PC-9 (cell line): ENCODE measurements around the gene POPDC2. TPM values are rescaled to one million over a fixed set of nuclear protein-coding genes. Genes with fewer than 3 reads are reported as not detected.

Source experiments
- BruUV-seq: library from RNA; stranded (reverse); fragments of 400-500 nt; replicated peaks from 2 replicates; lab custom pipeline; 2021; lab: Mats Ljungman, UMichigan
- CTCF ChIA-PET: fragments of 300-600 bp; sonication (Branson Sonifier 250); formaldehyde crosslinking; loops from one replicate; lab custom pipeline; 2022; ENCODE audit warnings: antibody characterized with exemption; lab: Charles Lee
- POLR2A ChIA-PET: fragments of 300-600 bp; sonication (Branson Sonifier 250); formaldehyde crosslinking; loops from one replicate; lab custom pipeline; 2022; ENCODE audit warnings: antibody characterized with exemption; ENCODE audit not compliant: unreplicated experiment; lab: Charles Lee
- DNase-seq, 2 experiments: peaks; one replicate each; pipeline versions ENCODE4 v3.0.0 to v3.0.0-alpha.2; 2015 to 2022; ENCODE audit warnings: mixed read lengths in 1 of 2
- H2AFZ ChIP-seq: fragments of 200-600 bp; sonication (generic); 2 replicates; pipeline ENCODE4 v1.8.1; 2017; ENCODE audit warnings: antibody characterized with exemption
- H3F3A ChIP-seq: fragments of 200-600 bp; sonication (generic); 2 replicates; pipeline ENCODE4 v1.8.1; 2017; ENCODE audit warnings: antibody characterized with exemption, mild to moderate bottlenecking, low read depth; ENCODE audit not compliant: insufficient read depth
- H3K27ac ChIP-seq: fragments of 200-600 bp; sonication (generic); 2 replicates; pipeline ENCODE4 v1.6.1; 2016; ENCODE audit warnings: mixed run types
- H3K27me3 ChIP-seq: fragments of 200-600 bp; sonication (generic); 2 replicates; pipeline ENCODE4 v1.6.1; 2016; ENCODE audit warnings: low read depth, mixed run types; ENCODE audit not compliant: insufficient read depth
- H3K36me3 ChIP-seq: fragments of 200-600 bp; sonication (generic); 2 replicates; pipeline ENCODE4 v1.6.1; 2016; ENCODE audit warnings: low read depth, mixed run types
- H3K4me1 ChIP-seq: fragments of 200-600 bp; sonication (generic); replicated peaks from 2 replicates; pipeline ENCODE4 v1.6.1; 2016; ENCODE audit warnings: mixed run types; ENCODE audit not compliant: insufficient read depth
- H3K4me2 ChIP-seq: fragments of 200-600 bp; sonication (generic); 2 replicates; pipeline ENCODE4 v1.6.1; 2017; ENCODE audit warnings: mixed run types
- H3K4me3 ChIP-seq: fragments of 200-600 bp; sonication (generic); 2 replicates; pipeline ENCODE4 v1.6.1; 2016; ENCODE audit warnings: mixed run types
- H3K79me2 ChIP-seq: fragments of 200-600 bp; sonication (generic); 2 replicates; pipeline ENCODE4 v1.6.1; 2017; ENCODE audit warnings: low read depth, mixed run types
- H3K9me2 ChIP-seq: fragments of 200-600 bp; sonication (generic); 2 replicates; pipeline ENCODE4 v1.8.1; 2017; ENCODE audit warnings: mild to moderate bottlenecking; ENCODE audit not compliant: insufficient read depth
- H3K9me3 ChIP-seq: fragments of 200-600 bp; sonication (generic); 2 replicates; pipeline ENCODE4 v1.8.1; 2016; ENCODE audit warnings: low read depth; ENCODE audit not compliant: insufficient read depth
- H4K20me1 ChIP-seq: fragments of 200-600 bp; sonication (generic); 2 replicates; pipeline ENCODE4 v1.8.1; 2017; ENCODE audit not compliant: insufficient read depth
- EZH2 ChIP-seq: fragments of 200-600 bp; sonication (generic); IDR thresholded peaks from 2 replicates; pipeline ENCODE4 v1.8.0; 2017; ENCODE audit warnings: antibody characterized with exemption, low read depth
- intact Hi-C: fragments of 100-400 bp; cut with micrococcal nuclease; formaldehyde crosslinking; loops from one replicate; pipeline ENCODE4 v1.10.0; 2022; ENCODE audit not compliant: unreplicated experiment
- total RNA-seq: library from RNA; stranded (reverse); gene quantifications from 2 replicates; pipeline ENCODE4 v1.2.3, GENCODE V29; 2021
- TF ChIP-seq, protein P1 (sequence below): fragments of 200-600 bp; sonication (generic); conservative IDR thresholded peaks from 2 replicates; pipeline ENCODE4 v1.6.1; 2017; ENCODE audit warnings: mixed run types, antibody characterized with exemption, mild to moderate bottlenecking, moderate library complexity

The POPDC2 gene
- total RNA-seq, 1 experiment from 2014 or later = 3.5 TPM

DNA sequence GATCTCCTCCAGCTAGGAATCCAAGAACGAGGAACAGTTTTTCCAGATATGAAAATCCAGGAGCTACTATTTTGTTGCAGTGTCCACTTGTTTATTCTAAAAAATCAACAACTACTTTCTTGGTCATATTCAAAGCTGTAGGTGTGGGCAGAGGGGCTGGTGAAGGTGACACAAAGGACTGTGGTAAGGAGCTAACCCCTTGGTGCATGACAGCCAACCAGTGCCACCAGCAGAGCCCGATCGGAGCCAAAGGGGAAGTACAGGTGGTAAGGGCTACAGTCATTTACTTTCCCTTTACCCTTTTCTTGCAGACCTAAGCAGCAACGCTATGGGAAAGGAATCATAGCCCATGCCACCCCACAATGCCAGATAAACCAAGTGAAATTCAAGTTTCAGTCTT is 32.0 kb downstream of the POPDC2 start:
- no peaks in the 10 kb centered on the region for H3K27me3 ChIP-seq
- POLR2A ChIA-PET = no interaction called here
- H3F3A ChIP-seq = 0 out of 2 replicates have a peak, but pooled peaks cover 9% of the 10 kb centered on the region
- no peak for DNase-seq
- H2AFZ ChIP-seq = no peak overlapping the region
- CTCF ChIA-PET = no interaction called here
- H3K4me3 ChIP-seq = no peak overlapping the region
- H3K4me2 ChIP-seq = peak overlapping the region; percentile 55; the same call in 1 of the 2 replicates
- H3K27ac ChIP-seq = 0 out of 2 replicates have a peak overlapping the region, but pooled peaks have one; percentile 23
- no peaks in the 10 kb centered on the region for H3K9me3 ChIP-seq
- no peaks in the 10 kb centered on the region; the same call in 1 of the 2 replicates for H3K9me2 ChIP-seq
- H4K20me1 ChIP-seq = no peaks in the 10 kb centered on the region
- no TSS peak for BruUV-seq
- H3K4me1 ChIP-seq = peaks cover 32% of the 10 kb centered on the region
- TF ChIP-seq, protein P1, sequence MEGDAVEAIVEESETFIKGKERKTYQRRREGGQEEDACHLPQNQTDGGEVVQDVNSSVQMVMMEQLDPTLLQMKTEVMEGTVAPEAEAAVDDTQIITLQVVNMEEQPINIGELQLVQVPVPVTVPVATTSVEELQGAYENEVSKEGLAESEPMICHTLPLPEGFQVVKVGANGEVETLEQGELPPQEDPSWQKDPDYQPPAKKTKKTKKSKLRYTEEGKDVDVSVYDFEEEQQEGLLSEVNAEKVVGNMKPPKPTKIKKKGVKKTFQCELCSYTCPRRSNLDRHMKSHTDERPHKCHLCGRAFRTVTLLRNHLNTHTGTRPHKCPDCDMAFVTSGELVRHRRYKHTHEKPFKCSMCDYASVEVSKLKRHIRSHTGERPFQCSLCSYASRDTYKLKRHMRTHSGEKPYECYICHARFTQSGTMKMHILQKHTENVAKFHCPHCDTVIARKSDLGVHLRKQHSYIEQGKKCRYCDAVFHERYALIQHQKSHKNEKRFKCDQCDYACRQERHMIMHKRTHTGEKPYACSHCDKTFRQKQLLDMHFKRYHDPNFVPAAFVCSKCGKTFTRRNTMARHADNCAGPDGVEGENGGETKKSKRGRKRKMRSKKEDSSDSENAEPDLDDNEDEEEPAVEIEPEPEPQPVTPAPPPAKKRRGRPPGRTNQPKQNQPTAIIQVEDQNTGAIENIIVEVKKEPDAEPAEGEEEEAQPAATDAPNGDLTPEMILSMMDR = no peak
- TF ChIP-seq EZH2 = no peak
- H3K36me3 ChIP-seq = no peaks in the 10 kb centered on the region
- intact Hi-C loops = no loop called here
- no peaks in the 10 kb centered on the region for H3K79me2 ChIP-seq

DNA sequence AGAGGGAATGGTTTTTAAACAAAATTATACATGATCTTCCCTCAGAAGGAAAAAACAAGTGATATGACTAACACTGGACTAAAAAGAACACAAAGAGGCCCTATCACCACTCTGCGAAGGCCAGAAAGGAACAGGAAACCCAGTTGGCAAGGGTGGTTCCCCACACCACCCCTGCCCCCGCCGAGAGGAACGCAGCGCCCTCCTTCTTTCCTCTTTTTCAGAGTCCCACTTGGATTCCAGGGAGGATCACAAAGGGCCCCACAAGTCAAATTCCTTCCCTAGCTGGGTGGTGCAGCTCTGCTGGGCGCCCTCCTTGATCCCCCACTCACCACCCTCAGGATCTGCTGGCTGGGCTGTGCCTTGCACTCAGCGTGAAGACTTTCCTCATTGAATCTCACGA is 32.9 kb downstream of the POPDC2 start:
- ChIA-PET CTCF (interaction anchor here (0.7 kb wide), 1 partner anchor 430 kb away, joined by 3 read pairs; no protein-coding TSS in a partner anchor), POLR2A (no interaction called here)
- intact Hi-C loops = no loop called here
- no peak for DNase-seq
- no TSS peak for BruUV-seq
- Histone ChIP-seq H3K27ac (no peak overlapping the region), H3F3A (0 out of 2 replicates have a peak, but pooled peaks cover 9% of the 10 kb centered on the region), H3K4me2 (no peak overlapping the region), H3K79me2 (no peaks in the 10 kb centered on the region), H3K27me3 (no peaks in the 10 kb centered on the region), H3K9me3 (no peaks in the 10 kb centered on the region), H4K20me1 (no peaks in the 10 kb centered on the region), H3K9me2 (no peaks in the 10 kb centered on the region; the same call in 1 of the 2 replicates), H3K4me3 (no peak overlapping the region), H3K4me1 (peaks cover 32% of the 10 kb centered on the region), H2AFZ (no peak overlapping the region), H3K36me3 (no peaks in the 10 kb centered on the region)
- TF ChIP-seq, protein P1 = no peak
- no peak for TF ChIP-seq EZH2

DNA sequence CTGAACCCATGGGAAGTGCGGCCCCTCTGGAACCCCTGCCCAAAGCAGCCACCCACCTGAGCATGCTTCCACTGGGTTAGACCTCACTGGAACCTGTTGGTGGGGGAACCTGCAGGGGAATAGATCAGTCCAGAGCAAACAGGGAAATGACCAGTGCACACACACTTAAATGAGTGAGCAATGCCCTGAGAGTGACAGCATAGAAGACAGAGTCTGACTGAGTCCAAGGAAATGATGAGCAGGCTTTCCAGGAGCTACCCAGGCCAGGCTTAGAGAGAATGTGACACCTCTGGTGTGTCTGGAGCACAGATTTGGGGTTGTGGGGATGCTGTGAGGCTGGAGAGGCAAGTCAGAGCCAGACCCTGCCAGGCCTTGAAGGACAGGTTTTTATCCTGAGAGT is 34.2 kb downstream of the POPDC2 start:
- H4K20me1 ChIP-seq = no peaks in the 10 kb centered on the region
- no peaks in the 10 kb centered on the region for H3K36me3 ChIP-seq
- intact Hi-C loops = no loop called here
- H3K79me2 ChIP-seq = no peaks in the 10 kb centered on the region
- 0 out of 2 replicates have a peak, but pooled peaks cover 9% of the 10 kb centered on the region for H3F3A ChIP-seq
- peaks cover 29% of the 10 kb centered on the region for H3K4me1 ChIP-seq
- no peak for TF ChIP-seq EZH2
- H3K4me2 ChIP-seq = no peak overlapping the region
- no peaks in the 10 kb centered on the region; the same call in 1 of the 2 replicates for H3K9me2 ChIP-seq
- CTCF ChIA-PET = interaction anchor here (0.6 kb wide), 1 partner anchor 184 kb away, joined by 7 read pairs; no protein-coding TSS in a partner anchor
- no peaks in the 10 kb centered on the region for H3K9me3 ChIP-seq
- no peak overlapping the region for H3K27ac ChIP-seq
- H2AFZ ChIP-seq = no peak overlapping the region
- no TSS peak for BruUV-seq
- no peaks in the 10 kb centered on the region for H3K27me3 ChIP-seq
- H3K4me3 ChIP-seq = no peak overlapping the region
- no peak for DNase-seq
- POLR2A ChIA-PET = no interaction called here
